Measurements from ENCODE around the gene CHCHD3.

- TF ChIP-seq MAX (IDR thresholded peaks at IDR 0.05), result no peak
- TF ChIP-seq CTCF (IDR thresholded peaks at IDR 0.05; ENCODE audit: low read depth, low read length, missing input control), result no peak
- TF ChIP-seq EGR1 (IDR thresholded peaks at IDR 0.05; ENCODE audit: low read depth in 2 of 2), result no peak
- no peak for TF ChIP-seq SP1 (IDR thresholded peaks at IDR 0.05)
- no peak for TF ChIP-seq RAD21 (IDR thresholded peaks at IDR 0.05)
Measured at GRCh38 chr7:132776048-132776620, 305.8 kb downstream of the CHCHD3 start.

Measured in liver (tissue), 3 donors.